Vagina (tissue), 2 donors: Measurements from ENCODE around the gene SAT1. TPM values are rescaled to one million over a fixed set of nuclear protein-coding genes. Genes with fewer than 3 reads are reported as not detected.

ENCODE experiments used
- DNase-seq, 2 donors: peaks; one replicate each; pipeline ENCODE4 v3.0.0-alpha.2; 2017; ENCODE audit errors: extremely low spot score in 2 of 2
- H3K27ac ChIP-seq: fragments of 200-600 bp; sonication (generic); one replicate; pipeline ENCODE4 v1.5.1; 2019
- H3K27me3 ChIP-seq: fragments of 200-600 bp; sonication (generic); one replicate; pipeline ENCODE4 v1.5.1; 2019
- H3K36me3 ChIP-seq, 2 donors: fragments of 200-600 bp; sonication (generic); one replicate each; pipeline ENCODE4 v1.5.1; 2017 to 2019
- H3K4me1 ChIP-seq: fragments of 200-600 bp; sonication (generic); one replicate; pipeline ENCODE4 v1.5.1; 2019
- H3K4me3 ChIP-seq, 2 donors: fragments of 200-600 bp; sonication (generic); 1 replicate in 1 of 2; 2 replicates in 1 of 2; pipeline ENCODE4 v1.5.1; 2016 to 2019
- H3K9me3 ChIP-seq: fragments of 200-600 bp; sonication (generic); one replicate; pipeline ENCODE4 v1.5.1; 2019
- POLR2A ChIP-seq, 2 donors: fragments of 450-650 bp; IDR thresholded peaks; one replicate each; pipeline ENCODE4 v1.6.1; 2017; ENCODE audit warnings: antibody characterized with exemption in 2 of 2, mild to moderate bottlenecking in 2 of 2, moderate library complexity in 2 of 2
- POLR2AphosphoS5 ChIP-seq, 2 donors: sonication (generic); formaldehyde crosslinking; IDR thresholded peaks; one replicate each; pipeline ENCODE4 v1.9.0; 2017; ENCODE audit warnings: antibody characterized with exemption in 2 of 2, mild to moderate bottlenecking in 2 of 2, low read depth in 1 of 2; ENCODE audit not compliant: insufficient read depth in 1 of 2
- intact Hi-C: fragments of 100-400 bp; cut with DNase I; formaldehyde crosslinking; loops from one replicate; pipeline ENCODE4 v1.15.1; 2023
- total RNA-seq: library from RNA; depleted of rRNA; stranded (reverse); fragments of >200 nt; gene quantifications from one replicate; pipeline ENCODE4 v1.2.3, GENCODE V29; 2016
- TF ChIP-seq, protein P1 (sequence below), 3 experiments: fragments of 450-650 bp in 2 of 3; fragments of 200-600 bp in 1 of 3; sonication (generic) in 1 of 3; IDR thresholded peaks; one replicate each; pipeline ENCODE4 v1.5.1; 2017 to 2019; ENCODE audit warnings: antibody characterized with exemption in 3 of 3, mild to moderate bottlenecking in 2 of 3, moderate library complexity in 2 of 3

Gene SAT1
- total RNA-seq, 1 donor from 2014 or later, result 389 TPM

DNA sequence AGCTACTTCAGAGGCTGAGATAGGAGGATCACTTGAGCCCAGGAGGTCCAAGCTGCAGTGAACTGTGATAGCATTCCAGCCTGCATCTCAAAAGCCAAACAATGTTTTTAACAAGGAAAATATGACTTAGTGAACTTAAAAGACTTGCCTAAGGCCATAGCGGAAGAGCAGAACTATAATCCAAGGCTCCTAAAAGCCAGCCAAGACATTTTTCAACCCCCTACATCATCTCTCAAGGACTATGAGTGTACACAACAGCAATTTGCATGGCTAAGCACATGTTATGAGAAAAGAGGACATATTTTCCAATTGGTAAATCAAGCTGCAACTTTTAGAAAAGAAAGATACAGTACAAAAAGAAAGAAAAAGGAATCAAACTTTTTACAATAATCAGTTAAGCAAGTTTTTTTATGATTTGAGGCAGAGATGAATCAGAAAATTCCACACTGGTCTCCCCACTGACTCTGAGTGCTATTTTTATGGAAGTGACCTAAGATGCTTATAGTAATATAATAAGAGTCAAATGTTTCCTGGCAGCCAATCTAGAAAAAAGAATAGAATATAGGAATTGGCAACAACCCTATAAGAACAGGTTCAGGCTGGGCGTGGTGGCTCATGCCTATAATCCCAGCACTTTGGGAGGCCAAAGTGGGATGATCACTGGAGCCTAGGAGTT is 30.1 kb upstream of the SAT1 start:
- no peaks in the 10 kb centered on the region for H3K4me1 ChIP-seq
- no peak for DNase-seq
- TF ChIP-seq, protein P1, sequence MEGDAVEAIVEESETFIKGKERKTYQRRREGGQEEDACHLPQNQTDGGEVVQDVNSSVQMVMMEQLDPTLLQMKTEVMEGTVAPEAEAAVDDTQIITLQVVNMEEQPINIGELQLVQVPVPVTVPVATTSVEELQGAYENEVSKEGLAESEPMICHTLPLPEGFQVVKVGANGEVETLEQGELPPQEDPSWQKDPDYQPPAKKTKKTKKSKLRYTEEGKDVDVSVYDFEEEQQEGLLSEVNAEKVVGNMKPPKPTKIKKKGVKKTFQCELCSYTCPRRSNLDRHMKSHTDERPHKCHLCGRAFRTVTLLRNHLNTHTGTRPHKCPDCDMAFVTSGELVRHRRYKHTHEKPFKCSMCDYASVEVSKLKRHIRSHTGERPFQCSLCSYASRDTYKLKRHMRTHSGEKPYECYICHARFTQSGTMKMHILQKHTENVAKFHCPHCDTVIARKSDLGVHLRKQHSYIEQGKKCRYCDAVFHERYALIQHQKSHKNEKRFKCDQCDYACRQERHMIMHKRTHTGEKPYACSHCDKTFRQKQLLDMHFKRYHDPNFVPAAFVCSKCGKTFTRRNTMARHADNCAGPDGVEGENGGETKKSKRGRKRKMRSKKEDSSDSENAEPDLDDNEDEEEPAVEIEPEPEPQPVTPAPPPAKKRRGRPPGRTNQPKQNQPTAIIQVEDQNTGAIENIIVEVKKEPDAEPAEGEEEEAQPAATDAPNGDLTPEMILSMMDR (IDR thresholded peaks at IDR 0.05), result no peak
- TF ChIP-seq POLR2AphosphoS5 (IDR thresholded peaks at IDR 0.05; ENCODE audit: insufficient read depth in 1 of 2, low read depth in 1 of 2), result no peak
- no peak for TF ChIP-seq POLR2A (IDR thresholded peaks at IDR 0.05)
- no peaks in the 10 kb centered on the region for H3K27me3 ChIP-seq
- H3K36me3 ChIP-seq, result no peaks in the 10 kb centered on the region
- no peak overlapping the region for H3K4me3 ChIP-seq
- intact Hi-C loops, result no loop called here
- H3K9me3 ChIP-seq, result no peaks in the 10 kb centered on the region
- no peak overlapping the region for H3K27ac ChIP-seq

- intact Hi-C loops, result no loop called here
- no peak for TF ChIP-seq POLR2AphosphoS5 (IDR thresholded peaks at IDR 0.05; ENCODE audit: insufficient read depth in 1 of 2, low read depth in 1 of 2)
- TF ChIP-seq, protein P1 (IDR thresholded peaks at IDR 0.05), result no peak
- TF ChIP-seq POLR2A (IDR thresholded peaks at IDR 0.05), result no peak
Observed at GRCh38 chrX:23754664-23755063, 28.3 kb upstream of the SAT1 start.

GRCh38 chrX:23756165-23756564 is 26.8 kb upstream of the SAT1 start:
- Histone ChIP-seq H3K4me3 (no peak overlapping the region), H3K36me3 (no peaks in the 10 kb centered on the region), H3K9me3 (no peaks in the 10 kb centered on the region), H3K27me3 (no peaks in the 10 kb centered on the region), H3K4me1 (no peaks in the 10 kb centered on the region), H3K27ac (no peak overlapping the region)
- no peak for TF ChIP-seq POLR2A (IDR thresholded peaks at IDR 0.05)
- TF ChIP-seq, protein P1 (IDR thresholded peaks at IDR 0.05), result peak in 1 of 3 experiments; percentile 19
- no peak for DNase-seq
- intact Hi-C loops, result no loop called here

More at GRCh38 chrX:23754664-23755063, 28.3 kb upstream of the SAT1 start:
- Histone ChIP-seq H3K9me3 (no peaks in the 10 kb centered on the region), H3K4me3 (no peak overlapping the region), H3K27ac (no peak overlapping the region), H3K27me3 (no peaks in the 10 kb centered on the region), H3K4me1 (no peaks in the 10 kb centered on the region), H3K36me3 (no peaks in the 10 kb centered on the region)
- no peak for DNase-seq

GRCh38 chrX:23759821-23760220 is 23.2 kb upstream of the SAT1 start:
- TF ChIP-seq POLR2A (IDR thresholded peaks at IDR 0.05) (no peak), POLR2AphosphoS5 (IDR thresholded peaks at IDR 0.05; ENCODE audit: insufficient read depth in 1 of 2, low read depth in 1 of 2) (no peak)
- TF ChIP-seq, protein P1 (IDR thresholded peaks at IDR 0.05), result no peak
- no peak overlapping the region for H3K4me3 ChIP-seq
- H3K9me3 ChIP-seq, result no peaks in the 10 kb centered on the region
- no peaks in the 10 kb centered on the region for H3K36me3 ChIP-seq
- no peak for DNase-seq
- H3K27me3 ChIP-seq, result no peaks in the 10 kb centered on the region
- H3K4me1 ChIP-seq, result no peaks in the 10 kb centered on the region
- intact Hi-C loops, result no loop called here
- H3K27ac ChIP-seq, result no peak overlapping the region

GRCh38 chrX:23764188-23764984 is 18.6 kb upstream of the SAT1 start:
- Histone ChIP-seq H3K4me3 (no peak overlapping the region), H3K9me3 (no peaks in the 10 kb centered on the region), H3K36me3 (no peaks in the 10 kb centered on the region), H3K27ac (no peak overlapping the region), H3K4me1 (no peaks in the 10 kb centered on the region), H3K27me3 (no peaks in the 10 kb centered on the region)
- TF ChIP-seq, protein P1 (IDR thresholded peaks at IDR 0.05), result no peak
- no peak for TF ChIP-seq POLR2A (IDR thresholded peaks at IDR 0.05)
- no peak for TF ChIP-seq POLR2AphosphoS5 (IDR thresholded peaks at IDR 0.05; ENCODE audit: insufficient read depth in 1 of 2, low read depth in 1 of 2)
- intact Hi-C loops, result no loop called here
- no peak for DNase-seq
